ENCODE data around the gene CACNA2D1. TPM values are rescaled to one million over a fixed set of nuclear protein-coding genes. Genes with fewer than 3 reads are reported as not detected.
"Not testable (repeated sequence)": the region's sequence is repeated elsewhere in the genome, so short reads cannot be mapped to it uniquely, and the experiment has no call there.

CACNA2D1 gene
- polyA plus RNA-seq, 12 donors = 61.9 to 183 (median 140) TPM; not detected in 1

DNA sequence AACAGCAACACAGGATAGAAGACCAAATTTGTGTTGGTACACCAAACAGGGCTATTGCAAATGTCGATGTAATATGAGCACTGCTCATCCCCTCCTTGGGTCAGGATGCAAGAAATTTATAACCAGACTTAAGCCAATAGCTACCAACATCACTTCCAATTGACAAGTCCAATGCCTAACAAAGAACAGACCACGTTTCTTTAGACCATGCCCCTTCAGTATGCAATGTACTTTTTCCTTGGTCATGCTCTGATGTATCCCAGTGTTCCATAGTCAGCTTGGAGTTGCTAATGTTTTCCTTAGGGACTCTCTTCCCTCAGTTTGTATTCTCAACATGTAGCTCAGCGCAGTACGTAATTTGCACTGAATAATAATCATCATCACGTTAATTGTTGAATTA, 7.8 kb downstream of the CACNA2D1 start:
- no peak for DNase-seq

DNA sequence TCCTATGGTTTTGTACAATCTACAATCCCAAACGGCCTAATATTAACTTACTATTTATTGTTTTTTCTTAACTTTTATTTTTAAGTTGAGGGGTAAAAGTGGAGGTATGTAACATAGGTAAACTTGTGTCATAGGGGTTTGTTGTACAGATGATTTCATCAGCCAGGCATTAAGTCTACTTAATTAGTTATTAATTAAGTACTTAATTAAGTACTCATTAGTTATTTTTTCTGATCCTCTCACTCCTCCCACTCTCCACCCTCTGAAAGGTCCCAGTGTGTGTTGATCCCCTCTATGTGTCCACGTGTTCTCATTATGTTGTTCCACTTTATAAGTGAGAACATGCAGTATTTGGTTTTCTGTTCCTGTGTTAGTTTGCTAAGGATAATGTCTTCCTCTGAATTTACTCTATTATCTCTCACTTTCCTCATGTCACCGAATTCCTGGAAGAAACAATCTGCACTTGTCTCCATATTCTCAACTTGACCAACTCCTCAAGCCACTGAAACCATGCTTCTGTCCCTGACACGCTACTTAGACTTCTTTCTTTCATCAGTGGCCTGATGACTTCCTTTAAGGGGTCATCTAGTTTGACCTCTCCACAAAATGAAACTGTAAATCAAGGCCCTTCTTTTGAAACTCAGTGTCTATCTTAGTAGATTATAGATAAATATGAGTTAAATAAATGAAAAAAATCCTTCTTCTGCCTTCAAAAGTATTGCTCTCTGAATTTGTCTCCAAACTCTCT, 9.1 kb downstream of the CACNA2D1 start:
- no peak for DNase-seq

DNA sequence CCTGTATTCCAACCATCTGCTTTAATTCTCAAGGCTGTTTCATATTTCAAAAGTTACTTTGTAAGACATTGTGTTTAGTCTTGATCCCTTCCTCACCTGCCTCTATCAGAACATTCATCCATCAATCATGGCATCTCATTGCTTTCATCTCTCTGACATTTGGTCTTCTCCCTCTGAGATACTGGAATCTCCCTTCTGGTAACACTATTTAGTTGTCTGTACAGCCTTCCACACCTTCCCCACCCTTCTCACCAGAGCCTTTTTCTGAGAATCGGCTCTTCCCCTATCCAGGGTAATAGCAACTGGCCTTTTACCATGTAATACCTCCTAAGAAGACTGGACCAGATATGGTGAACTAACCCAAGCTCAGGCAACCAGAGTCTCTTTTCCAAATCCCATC, 10.1 kb downstream of the CACNA2D1 start:
- no peak for DNase-seq

DNA sequence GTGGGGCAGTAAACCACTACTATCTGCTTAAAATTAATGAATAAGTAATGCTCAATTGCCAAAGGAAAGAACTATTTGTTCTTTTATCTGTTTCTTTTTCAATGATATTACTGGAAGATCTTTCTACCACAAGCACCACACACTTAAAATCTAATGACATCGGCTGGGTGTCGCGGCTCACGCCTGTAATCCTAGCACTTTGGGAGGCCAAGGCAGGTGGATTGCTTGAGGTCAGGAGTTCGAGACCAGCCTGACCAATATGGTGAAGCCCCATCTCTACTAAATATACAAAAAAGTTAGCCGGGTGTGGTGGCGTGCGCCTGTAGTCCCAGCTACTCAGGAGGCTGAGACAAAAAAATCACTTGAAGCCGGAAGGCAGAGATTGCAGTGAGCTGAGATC, 10.8 kb downstream of the CACNA2D1 start:
- not testable (repeated sequence) for DNase-seq

DNA sequence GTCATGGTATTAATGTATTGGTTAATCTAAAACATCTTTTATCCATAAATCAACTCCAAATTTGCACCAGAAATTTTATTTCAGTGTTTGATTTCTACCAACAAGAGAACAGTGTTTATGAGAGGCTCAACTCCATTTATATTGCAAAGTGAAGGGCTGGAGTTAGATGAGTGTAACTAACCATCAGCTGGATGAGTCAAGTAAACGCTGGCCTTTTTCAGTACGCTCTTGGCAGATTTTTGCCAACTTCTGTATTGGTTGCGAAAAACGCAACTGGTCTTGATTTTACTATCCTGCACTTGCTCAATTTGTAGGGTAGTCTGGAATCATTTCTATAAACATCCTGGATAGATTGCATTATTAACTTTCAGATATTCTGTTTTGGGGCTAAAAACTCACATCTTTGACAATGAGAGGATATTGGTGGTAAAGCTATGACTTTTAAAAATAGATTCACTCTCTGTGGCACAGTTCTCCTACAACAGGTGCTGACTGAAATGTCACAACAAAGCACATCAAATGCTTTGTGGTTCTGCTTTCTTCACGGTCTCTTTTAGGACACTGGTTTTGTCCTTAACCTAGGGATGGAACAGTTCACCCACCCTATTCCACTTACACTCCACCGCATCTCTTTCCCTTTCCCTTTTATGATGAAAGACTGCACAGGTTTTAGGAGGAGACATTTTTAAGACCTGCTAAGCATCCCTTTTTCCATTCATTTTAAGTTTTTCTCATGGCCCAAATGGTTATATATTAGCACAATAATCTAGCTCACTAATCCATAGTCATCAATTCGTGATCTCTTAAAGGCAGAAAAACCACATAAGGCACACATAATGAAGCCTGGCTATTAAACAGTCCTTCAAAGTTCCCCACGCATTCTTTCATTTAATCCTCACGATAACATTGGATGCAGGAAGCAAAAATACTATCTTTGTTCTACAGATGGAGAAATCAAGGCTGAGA, 12.8 kb downstream of the CACNA2D1 start:
- DNase-seq = no peak

GRCh38 chr7:82429408-82429807, 14.2 kb downstream of the CACNA2D1 start:
- DNase-seq = no peak

DNA sequence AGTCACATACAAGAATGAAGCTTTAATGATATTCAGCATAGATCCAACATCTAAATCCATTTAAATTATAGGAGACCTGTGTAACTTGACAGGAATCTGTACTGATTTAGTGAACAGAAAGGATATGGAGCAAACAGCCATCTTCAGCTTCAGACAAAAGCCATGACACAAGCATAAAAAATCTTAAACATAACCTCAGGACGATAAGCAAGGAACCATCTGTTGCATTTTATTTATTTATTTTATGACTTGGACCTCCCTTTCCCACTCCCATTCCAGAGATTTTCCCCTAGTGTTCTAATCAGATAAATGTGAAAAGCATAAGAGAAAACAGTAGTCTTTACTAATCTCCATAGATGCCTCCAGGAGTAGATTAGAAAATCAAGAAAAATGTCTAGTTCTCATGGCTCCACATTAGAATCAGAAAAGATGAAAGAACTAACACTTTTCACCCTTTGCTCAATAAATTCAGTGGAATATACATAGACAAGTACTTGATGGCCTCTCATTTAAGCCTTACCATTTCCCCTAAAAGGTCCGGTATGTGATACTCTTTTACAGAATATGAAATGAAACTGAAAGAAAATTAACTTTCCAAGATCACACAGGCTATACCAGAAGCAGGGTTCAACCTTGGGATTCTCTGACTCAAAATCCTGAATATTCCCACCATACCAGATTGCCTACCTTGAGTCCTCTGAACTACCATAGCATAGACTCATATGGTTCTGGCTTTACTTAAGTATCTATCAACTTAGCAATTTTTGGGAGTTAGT, 15.2 kb downstream of the CACNA2D1 start:
- no peak for DNase-seq

DNA sequence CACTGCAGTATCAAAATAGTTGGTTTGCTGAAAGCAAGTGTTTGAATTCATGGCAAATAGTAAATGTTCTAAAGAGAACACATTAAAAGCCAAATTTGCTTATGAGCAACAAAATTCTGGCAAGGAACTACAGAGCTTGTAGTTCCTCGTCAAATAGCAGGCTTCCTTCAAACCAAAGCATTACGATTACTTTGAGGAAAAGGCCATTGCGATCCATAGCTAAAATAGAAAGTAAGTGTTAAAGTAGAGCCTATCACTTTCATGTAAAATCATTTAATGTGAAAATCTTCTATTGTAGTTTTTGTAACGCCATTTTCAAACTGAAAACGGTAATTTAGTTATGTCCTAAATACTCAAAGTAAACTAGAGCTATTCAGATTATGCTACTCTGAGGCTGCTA, 20.1 kb downstream of the CACNA2D1 start:
- DNase-seq = no peak

DNA sequence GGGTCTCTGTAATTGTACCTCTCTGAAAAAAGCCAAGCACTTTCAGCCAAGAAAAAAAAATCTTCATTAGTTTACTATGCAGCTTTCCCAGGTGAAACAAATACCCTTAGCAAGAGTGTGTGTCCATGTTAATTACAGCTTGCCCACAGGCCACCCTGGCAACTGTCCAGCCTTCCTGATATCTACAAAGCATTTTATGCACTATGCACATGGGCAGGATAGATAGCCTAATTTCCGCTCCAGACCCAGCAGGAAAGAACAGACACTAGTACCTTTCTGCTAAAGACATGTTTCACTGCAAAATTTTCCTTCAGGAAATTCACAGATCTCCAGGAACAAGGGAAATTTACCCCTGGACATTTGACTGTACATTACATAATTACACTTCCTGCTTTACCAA, 24.4 kb downstream of the CACNA2D1 start:
- DNase-seq = no peak

- DNase-seq = no peak
Observed at GRCh38 chr7:82417898-82418297, 25.7 kb downstream of the CACNA2D1 start.

- DNase-seq = no peak
Observed at GRCh38 chr7:82416402-82416801, 27.2 kb downstream of the CACNA2D1 start.

- DNase-seq = no peak
Observed at GRCh38 chr7:82414389-82414788, 29.2 kb downstream of the CACNA2D1 start.

- DNase-seq = no peak
Observed at GRCh38 chr7:82413237-82413636, 30.3 kb downstream of the CACNA2D1 start.

- DNase-seq = no peak
Observed at GRCh38 chr7:82411732-82412131, 31.8 kb downstream of the CACNA2D1 start.

DNA sequence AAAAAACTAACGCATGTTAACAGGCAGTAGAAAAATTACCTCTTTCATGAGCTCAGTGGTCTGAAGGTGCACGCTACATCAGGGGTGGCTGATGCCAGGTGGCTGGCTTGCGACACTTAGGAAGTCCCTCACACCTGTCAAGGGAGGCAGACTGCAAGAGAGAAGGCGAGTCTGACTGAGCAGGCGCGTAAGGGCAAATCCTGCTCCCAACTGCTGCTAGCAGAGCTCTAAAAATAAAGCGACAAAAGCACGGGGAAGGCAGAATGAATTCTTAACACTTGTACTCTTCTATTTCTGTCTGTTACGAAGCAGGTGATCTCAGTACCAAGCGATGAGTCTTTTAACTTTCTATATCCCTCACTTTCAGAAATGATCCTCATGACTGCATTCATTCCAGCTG, 33.1 kb downstream of the CACNA2D1 start:
- no peak for DNase-seq

DNA sequence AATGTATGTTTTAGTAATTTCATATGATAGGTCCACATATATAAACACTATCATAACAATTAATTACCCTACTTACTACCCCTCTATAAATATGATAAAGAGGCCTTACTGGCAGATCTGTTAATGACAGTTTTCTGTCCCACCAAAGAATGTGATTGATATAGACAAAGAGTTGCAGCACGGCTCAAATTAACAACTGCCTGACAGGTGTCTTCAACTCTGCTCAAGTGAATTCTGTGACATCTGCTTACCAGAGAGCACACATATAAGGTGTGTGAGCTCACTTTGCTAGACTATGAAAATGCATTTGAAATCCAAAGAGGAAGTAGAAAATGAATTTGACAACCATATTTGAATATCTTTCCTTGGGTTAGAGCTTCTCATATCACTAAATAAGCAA, 36.6 kb downstream of the CACNA2D1 start:
- no peak for DNase-seq

GRCh38 chr7:82405301-82405700, 38.3 kb downstream of the CACNA2D1 start:
- DNase-seq = no peak

- DNase-seq = no peak
Observed at GRCh38 chr7:82404652-82405051, 38.9 kb downstream of the CACNA2D1 start.

DNA sequence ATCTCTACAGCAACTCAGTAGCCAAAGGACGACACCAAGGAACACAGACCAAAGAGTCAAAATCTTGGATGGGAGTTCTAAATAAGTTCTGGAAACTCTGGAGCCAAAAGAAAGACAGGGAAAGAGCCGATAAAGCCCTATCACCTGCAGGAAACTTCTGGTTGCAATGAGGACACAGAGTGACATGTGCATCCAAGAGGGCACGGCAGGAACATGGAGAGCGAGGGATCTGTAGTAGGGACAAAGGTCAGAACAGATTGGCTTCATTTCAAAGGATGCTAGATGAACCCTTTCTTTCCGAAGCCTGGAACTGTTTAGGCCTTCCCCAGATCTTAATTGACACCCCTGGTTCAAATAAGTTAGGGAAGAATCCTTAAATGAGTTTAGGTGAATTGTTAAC, 39.5 kb downstream of the CACNA2D1 start:
- DNase-seq = no peak

DNA sequence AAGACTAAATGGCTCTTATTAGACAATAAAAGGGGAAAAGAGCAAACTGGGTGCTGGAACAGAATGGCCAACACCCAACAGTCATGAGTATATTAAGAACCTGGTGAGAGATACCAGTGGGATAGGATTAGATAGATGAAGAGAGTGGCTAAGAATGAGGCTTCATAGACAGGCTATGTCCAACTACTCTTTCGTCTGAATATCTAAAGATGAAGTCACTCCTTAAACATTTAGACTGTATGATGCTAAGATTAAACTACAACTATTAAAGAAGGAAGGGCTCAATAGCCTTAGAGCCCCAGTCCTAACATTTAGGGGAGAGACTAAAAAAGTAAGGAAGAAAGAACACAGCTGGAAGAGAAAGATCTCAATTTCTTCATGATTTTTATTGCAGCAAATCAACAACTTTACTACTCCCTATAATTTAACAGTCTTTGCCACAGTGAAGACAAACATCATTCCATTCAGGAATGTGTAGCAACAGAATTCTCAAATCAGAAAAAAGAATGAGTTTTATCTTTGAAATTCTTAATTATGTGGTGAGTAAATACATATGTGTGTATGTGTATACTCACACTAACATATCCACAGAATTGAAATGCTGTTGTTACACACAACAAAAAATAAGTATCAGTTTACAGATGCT, 45.6 kb downstream of the CACNA2D1 start:
- DNase-seq = no peak

GRCh38 chr7:82396343-82396742, 47.2 kb downstream of the CACNA2D1 start:
- no peak for DNase-seq

GRCh38 chr7:82395147-82395546, 48.4 kb downstream of the CACNA2D1 start:
- DNase-seq = no peak

Data from muscle of arm (tissue), 12 donors.